Measurements from ENCODE around the gene AOAH. TPM values are rescaled to one million over a fixed set of nuclear protein-coding genes. Genes with fewer than 3 reads are reported as not detected.

Gene AOAH
- total RNA-seq, 1 donor from 2014 or later = not detected

DNA sequence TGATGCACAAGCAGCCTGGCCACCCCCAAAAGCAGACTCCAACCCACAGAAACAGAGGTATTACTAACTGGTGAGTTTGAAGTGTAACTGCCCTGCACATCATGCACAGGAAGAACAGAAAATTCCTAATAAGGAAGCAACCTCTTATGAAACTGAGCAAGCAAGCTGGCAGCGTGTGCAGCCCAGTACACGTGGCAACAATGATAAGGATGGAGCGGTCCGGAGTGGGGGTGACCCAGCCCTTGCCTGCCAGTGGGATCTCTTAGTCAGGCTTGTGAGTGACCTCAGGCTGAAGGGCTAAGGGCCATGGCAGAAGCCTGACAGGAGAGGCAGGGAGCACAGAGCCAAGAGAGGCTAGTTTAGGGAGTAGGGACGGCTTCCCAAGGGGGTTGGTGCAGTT is 22.1 kb upstream of the AOAH start:
- H3K4me1 Mint-ChIP-seq (ENCODE audit: unreplicated experiment) = peaks cover 23% of the 10 kb centered on the region
- no peak overlapping the region for H3K4me3 Mint-ChIP-seq (ENCODE audit: unreplicated experiment)
- no peak overlapping the region for H3K27ac Mint-ChIP-seq (ENCODE audit: unreplicated experiment)
- H3K9me3 Mint-ChIP-seq (ENCODE audit: unreplicated experiment) = no peaks in the 10 kb centered on the region
- no peak for DNase-seq (ENCODE audit: extremely low spot score, unreplicated experiment)
- H3K27me3 Mint-ChIP-seq (ENCODE audit: unreplicated experiment) = no peaks in the 10 kb centered on the region
- TF ChIP-seq, protein P1, sequence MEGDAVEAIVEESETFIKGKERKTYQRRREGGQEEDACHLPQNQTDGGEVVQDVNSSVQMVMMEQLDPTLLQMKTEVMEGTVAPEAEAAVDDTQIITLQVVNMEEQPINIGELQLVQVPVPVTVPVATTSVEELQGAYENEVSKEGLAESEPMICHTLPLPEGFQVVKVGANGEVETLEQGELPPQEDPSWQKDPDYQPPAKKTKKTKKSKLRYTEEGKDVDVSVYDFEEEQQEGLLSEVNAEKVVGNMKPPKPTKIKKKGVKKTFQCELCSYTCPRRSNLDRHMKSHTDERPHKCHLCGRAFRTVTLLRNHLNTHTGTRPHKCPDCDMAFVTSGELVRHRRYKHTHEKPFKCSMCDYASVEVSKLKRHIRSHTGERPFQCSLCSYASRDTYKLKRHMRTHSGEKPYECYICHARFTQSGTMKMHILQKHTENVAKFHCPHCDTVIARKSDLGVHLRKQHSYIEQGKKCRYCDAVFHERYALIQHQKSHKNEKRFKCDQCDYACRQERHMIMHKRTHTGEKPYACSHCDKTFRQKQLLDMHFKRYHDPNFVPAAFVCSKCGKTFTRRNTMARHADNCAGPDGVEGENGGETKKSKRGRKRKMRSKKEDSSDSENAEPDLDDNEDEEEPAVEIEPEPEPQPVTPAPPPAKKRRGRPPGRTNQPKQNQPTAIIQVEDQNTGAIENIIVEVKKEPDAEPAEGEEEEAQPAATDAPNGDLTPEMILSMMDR (IDR thresholded peaks at IDR 0.05) = no peak
- H3K36me3 Mint-ChIP-seq (ENCODE audit: unreplicated experiment) = no peaks in the 10 kb centered on the region

DNA sequence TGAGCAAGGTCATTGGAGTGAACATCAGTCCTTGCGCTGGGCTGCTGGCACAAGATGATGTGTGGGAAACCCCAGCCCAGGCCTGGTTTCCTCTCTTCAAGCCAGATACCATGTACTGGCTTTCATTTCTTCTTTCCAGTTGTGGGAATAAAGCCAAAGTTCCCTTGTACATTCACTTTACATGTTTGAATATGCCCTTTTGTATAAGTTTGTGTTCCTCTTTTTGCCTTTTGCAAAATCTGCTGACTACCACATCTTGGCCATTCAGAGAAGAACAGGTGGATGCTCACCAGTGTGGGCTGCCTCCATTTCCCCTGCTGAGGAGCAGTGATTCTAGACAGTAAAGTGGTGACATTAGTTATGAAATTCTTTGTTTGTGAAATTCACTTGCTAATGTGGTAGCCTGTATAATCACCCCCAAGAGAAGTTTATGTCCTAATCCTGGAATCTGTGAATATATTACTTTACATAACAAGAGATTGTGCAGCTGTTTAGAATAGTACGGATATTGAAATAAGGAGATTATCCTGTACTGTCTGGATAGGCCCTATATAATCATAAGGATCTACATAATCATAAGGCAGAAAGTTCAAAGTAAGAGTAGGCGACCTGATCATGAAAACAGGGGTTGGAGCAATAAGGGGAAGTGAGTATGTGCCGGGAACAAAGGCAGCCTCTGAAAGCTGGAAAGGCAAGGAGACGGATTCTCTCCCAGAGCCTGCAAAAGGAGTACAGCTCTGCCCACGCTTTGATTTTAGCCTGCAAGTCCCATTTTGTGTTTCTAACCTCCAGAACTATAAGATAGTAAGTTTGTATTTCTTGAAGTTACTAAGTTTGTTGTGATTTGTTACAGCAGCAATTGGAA is 18.8 kb upstream of the AOAH start:
- H3K4me3 Mint-ChIP-seq (ENCODE audit: unreplicated experiment) = no peak overlapping the region
- H3K27ac Mint-ChIP-seq (ENCODE audit: unreplicated experiment) = no peak overlapping the region
- TF ChIP-seq, protein P1 (IDR thresholded peaks at IDR 0.05) = no peak
- no peaks in the 10 kb centered on the region for H3K27me3 Mint-ChIP-seq (ENCODE audit: unreplicated experiment)
- peaks cover 21% of the 10 kb centered on the region for H3K4me1 Mint-ChIP-seq (ENCODE audit: unreplicated experiment)
- no peaks in the 10 kb centered on the region for H3K9me3 Mint-ChIP-seq (ENCODE audit: unreplicated experiment)
- no peaks in the 10 kb centered on the region for H3K36me3 Mint-ChIP-seq (ENCODE audit: unreplicated experiment)
- DNase-seq (ENCODE audit: extremely low spot score, unreplicated experiment) = no peak

GRCh38 chr7:36741866-36742265 is 17.6 kb upstream of the AOAH start:
- Mint-ChIP-seq H3K36me3 (ENCODE audit: unreplicated experiment) (no peaks in the 10 kb centered on the region), H3K9me3 (ENCODE audit: unreplicated experiment) (no peaks in the 10 kb centered on the region), H3K27me3 (ENCODE audit: unreplicated experiment) (no peaks in the 10 kb centered on the region), H3K4me3 (ENCODE audit: unreplicated experiment) (no peak overlapping the region), H3K27ac (ENCODE audit: unreplicated experiment) (no peak overlapping the region), H3K4me1 (ENCODE audit: unreplicated experiment) (peaks cover 9% of the 10 kb centered on the region)
- DNase-seq (ENCODE audit: extremely low spot score, unreplicated experiment) = no peak
- TF ChIP-seq, protein P1 (IDR thresholded peaks at IDR 0.05) = no peak

GRCh38 chr7:36739351-36739750 is 15.1 kb upstream of the AOAH start:
- H3K36me3 Mint-ChIP-seq (ENCODE audit: unreplicated experiment) = no peaks in the 10 kb centered on the region
- no peak overlapping the region for H3K27ac Mint-ChIP-seq (ENCODE audit: unreplicated experiment)
- TF ChIP-seq, protein P1 (IDR thresholded peaks at IDR 0.05) = no peak
- H3K4me1 Mint-ChIP-seq (ENCODE audit: unreplicated experiment) = no peaks in the 10 kb centered on the region
- no peak overlapping the region for H3K4me3 Mint-ChIP-seq (ENCODE audit: unreplicated experiment)
- H3K27me3 Mint-ChIP-seq (ENCODE audit: unreplicated experiment) = no peaks in the 10 kb centered on the region
- no peaks in the 10 kb centered on the region for H3K9me3 Mint-ChIP-seq (ENCODE audit: unreplicated experiment)
- DNase-seq (ENCODE audit: extremely low spot score, unreplicated experiment) = no peak

DNA sequence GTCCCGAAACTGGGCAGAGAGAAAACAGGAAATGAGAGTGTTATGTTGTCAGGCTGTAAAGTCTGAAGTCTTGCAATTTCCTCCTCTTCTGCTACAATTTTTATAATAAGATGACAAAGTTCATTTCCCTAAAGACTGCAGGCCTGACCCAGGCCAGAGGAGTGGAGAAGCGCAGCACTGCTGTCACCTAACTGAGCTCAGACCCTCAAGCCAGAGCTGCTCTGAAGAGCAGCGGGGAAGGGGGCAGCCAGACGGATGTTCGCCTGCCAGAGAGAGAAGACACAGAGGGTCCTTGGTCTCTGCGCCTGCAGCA is 12.6 kb upstream of the AOAH start:
- no peak for DNase-seq (ENCODE audit: extremely low spot score, unreplicated experiment)
- Mint-ChIP-seq H3K27me3 (ENCODE audit: unreplicated experiment) (no peaks in the 10 kb centered on the region), H3K27ac (ENCODE audit: unreplicated experiment) (no peak overlapping the region), H3K9me3 (ENCODE audit: unreplicated experiment) (peaks cover 4% of the 10 kb centered on the region), H3K36me3 (ENCODE audit: unreplicated experiment) (no peaks in the 10 kb centered on the region), H3K4me1 (ENCODE audit: unreplicated experiment) (no peaks in the 10 kb centered on the region), H3K4me3 (ENCODE audit: unreplicated experiment) (no peak overlapping the region)
- TF ChIP-seq, protein P1 (IDR thresholded peaks at IDR 0.05) = no peak
